ENCODE measurements around the gene ELANE.
"Not testable (repeated sequence)": the region's sequence is repeated elsewhere in the genome, so short reads cannot be mapped to it uniquely, and the experiment has no call there.

The ELANE gene

GRCh38 chr19:879711-880438 is 27.8 kb downstream of the ELANE start:
- DNase-seq (ENCODE audit: low read depth) = no peak

GRCh38 chr19:881385-882071 is 29.4 kb downstream of the ELANE start:
- DNase-seq (ENCODE audit: low read depth) = no peak

- DNase-seq (ENCODE audit: low read depth) = no peak
Observed at GRCh38 chr19:882871-883497, 30.9 kb downstream of the ELANE start.

GRCh38 chr19:883661-884211 is 31.6 kb downstream of the ELANE start:
- no peak for DNase-seq (ENCODE audit: low read depth)

GRCh38 chr19:884420-885211 is 32.5 kb downstream of the ELANE start:
- DNase-seq (ENCODE audit: low read depth) = no peak

- DNase-seq (ENCODE audit: low read depth) = no peak
Observed at GRCh38 chr19:885536-886224, 33.6 kb downstream of the ELANE start.

- DNase-seq (ENCODE audit: low read depth) = peak; percentile 89
Observed at GRCh38 chr19:887072-887471, 35.0 kb downstream of the ELANE start.

- DNase-seq (ENCODE audit: low read depth) = no peak
Observed at GRCh38 chr19:887599-887998, 35.5 kb downstream of the ELANE start.

- no peak for DNase-seq (ENCODE audit: low read depth)
Observed at GRCh38 chr19:888581-889385, 36.7 kb downstream of the ELANE start.

GRCh38 chr19:889662-890295 is 37.7 kb downstream of the ELANE start:
- DNase-seq (ENCODE audit: low read depth) = no peak

- no peak for DNase-seq (ENCODE audit: low read depth)
Observed at GRCh38 chr19:890831-891230, 38.7 kb downstream of the ELANE start.

GRCh38 chr19:891421-892200 is 39.5 kb downstream of the ELANE start:
- DNase-seq (ENCODE audit: low read depth) = not testable (repeated sequence)

GRCh38 chr19:892243-892893 is 40.3 kb downstream of the ELANE start:
- no peak for DNase-seq (ENCODE audit: low read depth)

- peak; percentile 94 for DNase-seq (ENCODE audit: low read depth)
Observed at GRCh38 chr19:892894-893689, 41.0 kb downstream of the ELANE start, which contains the start of the genes MED16 and RNU6-9. TSS of gene MED16 (minus strand) at chr19:893187. CDS start at chr19:891131, 2,056 bp downstream. TSS of gene RNU6-9 (plus strand) at chr19:893484.

- DNase-seq (ENCODE audit: low read depth) = no peak
Observed at GRCh38 chr19:896434-896833, 44.3 kb downstream of the ELANE start.

GRCh38 chr19:896999-897398 is 44.9 kb downstream of the ELANE start:
- DNase-seq (ENCODE audit: low read depth) = no peak

GRCh38 chr19:897442-898039 is 45.4 kb downstream of the ELANE start:
- DNase-seq (ENCODE audit: low read depth) = no peak
